GM21423 (cell line): ENCODE results near the gene ELOVL1.
"Not testable (repeated sequence)": the region's sequence is repeated elsewhere in the genome, so short reads cannot be mapped to it uniquely, and the experiment has no call there.

Source experiments
- ATAC-seq: cut with Tn5 transposase; IDR thresholded peaks from one replicate; pipeline ENCODE4 v1.9.1; 2021; ENCODE audit warnings: mild to moderate bottlenecking, moderate library complexity; ENCODE audit not compliant: unreplicated experiment

Gene ELOVL1

DNA sequence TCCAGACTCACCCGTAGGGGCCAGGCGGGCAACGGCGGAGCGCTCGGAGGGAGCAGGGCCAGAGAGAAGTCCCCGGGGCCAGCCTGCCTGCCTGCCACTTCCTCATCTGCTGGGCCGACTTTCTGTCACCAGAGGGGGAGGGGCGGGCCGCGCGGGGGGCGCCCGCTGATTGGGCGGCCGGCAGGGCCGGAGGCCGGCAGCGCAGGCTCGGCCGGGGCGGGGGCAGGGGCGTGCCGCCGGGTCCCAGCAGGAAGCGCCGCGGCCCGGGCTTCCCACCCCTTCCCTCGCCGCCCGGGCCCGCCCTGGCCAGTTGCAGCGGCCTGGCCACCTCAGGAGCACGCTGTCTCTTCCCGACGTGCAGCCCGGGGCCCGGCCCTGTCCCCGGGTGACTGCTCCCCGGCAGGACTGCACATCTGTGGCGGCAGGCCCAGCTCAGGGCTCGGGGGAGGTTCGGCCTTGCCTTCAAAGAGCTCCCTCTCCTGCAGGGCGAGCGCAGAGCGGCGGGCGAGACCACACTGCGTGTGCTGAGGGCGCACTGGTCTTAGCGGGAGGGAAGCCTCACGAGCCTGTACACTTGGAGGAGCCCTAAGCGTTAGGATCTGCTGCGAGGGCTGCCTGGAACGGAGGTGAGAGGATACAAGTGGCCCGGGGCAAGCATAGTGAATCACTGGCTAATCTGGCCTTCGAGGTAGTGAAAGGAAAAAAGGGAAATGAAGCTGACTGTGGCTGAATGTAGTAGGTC lies at the start of gene ELOVL1:
TSS of gene ELOVL1 (minus strand) at position 108 of the 742 bp plus-strand sequence. CDS start 2,402 bp downstream, outside the sequence.
- ATAC-seq = peak; percentile 76

DNA sequence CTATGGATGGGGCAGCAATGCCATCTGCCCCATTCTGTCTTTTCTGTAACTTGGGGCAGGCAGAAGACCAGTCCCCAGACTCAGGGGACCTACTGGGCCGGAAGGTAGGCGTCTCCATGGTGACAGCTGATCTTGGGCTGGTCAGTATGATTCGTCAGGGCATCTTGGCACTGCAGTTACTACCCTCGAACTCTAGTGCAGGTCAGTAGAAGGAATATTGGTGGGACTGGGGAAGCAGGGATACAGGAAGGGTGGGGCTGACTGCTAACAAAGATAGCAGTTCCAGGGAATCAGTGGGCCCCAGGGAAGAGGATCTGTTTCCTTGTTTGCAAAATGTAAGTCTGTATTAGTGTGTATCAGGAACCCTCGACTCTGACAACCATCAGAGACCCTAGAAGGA lies 48.1 kb upstream of the ELOVL1 start:
- no peak for ATAC-seq

DNA sequence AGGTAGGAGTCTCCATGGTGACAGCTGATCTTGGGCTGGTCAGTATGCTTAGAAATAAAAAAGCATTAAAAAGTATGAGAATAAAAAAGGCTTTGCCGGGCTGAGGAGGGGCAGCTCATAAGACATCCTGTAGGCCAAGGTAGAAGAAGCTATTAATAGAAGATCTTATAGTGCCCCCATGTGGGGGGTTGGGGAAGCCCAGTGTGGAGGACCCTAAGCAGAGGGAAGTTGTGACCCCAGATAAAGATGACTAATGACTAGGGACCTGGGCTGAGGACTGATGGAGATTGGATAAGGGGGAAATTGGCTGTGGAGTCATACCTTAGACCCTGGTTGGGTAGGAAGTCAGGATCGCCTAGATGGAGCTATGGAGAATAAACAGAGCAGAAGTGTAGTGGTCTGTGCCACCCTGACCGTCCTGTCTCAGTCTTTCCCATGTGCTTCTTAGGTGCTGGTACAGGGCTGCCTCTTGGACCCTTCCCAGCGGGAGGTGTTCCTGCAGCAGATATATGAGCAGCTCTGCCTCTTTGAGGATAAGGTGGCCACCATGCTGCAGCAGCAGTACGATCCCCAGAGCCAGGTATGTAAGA lies 46.9 kb upstream of the ELOVL1 start:
- no peak for ATAC-seq

DNA sequence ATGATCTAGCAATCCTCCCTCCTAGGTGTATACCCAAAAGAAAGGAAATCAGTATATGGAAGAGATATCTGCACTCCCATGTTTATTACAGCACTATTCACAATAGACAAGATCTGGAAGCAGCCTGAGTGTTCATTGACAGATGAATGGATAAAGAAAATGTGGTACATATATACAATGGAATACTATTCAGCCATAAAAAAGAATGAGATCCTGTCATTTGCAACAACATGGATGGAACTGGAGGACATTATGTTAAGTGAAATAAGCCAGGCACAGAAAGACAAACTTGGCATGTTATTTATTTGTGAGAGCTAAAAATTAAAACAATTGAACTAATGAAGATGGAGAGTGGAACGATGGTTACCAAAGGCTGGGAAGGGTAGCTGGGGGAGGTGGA lies 45.6 kb upstream of the ELOVL1 start:
- ATAC-seq = not testable (repeated sequence)

DNA sequence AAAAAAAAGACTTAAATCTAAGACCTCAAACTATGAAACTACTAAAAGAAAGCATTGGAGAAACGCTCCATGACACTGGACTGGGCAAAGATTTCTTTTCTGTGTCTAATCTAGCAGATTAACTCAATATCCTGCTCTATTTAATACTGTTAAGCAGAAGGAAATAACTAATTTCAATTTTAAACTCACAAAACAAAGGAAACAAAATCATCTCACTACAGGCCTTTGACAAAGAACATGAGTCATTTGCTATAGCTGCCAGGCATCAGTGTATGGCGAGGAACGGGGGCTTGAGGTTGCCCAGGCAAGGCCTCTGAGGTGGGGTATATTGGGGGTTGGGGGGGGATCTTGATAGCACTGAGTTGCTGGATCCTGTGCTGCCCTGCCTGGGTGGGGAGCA lies 42.8 kb upstream of the ELOVL1 start:
- no peak for ATAC-seq

DNA sequence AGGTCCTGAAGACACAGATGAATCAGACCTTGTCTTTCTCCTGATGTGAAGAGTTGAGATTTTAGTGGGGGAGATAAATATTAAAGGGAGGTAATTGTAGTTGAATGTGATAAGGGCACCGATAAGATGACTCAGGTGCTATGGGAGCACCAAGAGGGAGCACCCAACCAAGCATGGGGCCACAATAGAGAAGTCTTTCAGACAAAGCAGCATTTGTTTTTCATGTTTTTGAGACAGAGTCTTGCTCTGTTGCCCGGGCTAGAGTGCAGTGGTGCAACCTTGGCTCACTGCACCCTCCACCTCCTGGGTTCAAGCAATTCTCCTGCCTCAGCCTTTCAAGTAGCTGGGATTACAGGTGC lies 38.0 kb upstream of the ELOVL1 start:
- no peak for ATAC-seq

DNA sequence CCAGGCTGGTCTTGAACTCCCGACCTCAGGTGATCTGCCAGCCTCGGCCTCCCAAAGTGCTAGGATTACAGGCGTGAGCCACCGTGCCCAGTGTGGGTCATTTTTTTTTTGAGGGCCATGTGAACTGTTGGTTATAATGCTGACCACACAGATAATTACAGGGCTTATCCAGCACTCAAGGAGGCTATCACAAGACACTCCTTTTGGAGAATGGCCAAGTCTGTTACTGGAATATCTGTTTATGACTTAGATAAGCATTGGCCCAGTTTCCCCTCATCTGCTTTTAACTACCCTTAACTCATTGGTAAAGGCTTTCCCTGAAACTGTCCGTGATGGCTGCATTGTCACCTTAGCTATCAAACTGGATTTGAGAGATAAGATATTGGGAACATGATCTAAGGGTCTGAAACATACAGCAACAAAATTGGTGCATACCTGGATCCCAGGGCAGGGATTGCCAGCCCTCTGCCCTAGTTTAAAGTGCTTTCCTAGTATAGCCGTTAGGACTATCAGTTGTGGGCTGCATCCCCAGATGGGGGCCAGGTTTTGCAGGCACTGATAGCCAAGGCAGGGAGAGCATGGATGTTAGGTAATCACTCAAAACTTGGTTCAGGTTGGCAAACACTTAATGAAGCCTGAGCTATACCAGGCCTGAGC lies 37.5 kb upstream of the ELOVL1 start:
- ATAC-seq = no peak

DNA sequence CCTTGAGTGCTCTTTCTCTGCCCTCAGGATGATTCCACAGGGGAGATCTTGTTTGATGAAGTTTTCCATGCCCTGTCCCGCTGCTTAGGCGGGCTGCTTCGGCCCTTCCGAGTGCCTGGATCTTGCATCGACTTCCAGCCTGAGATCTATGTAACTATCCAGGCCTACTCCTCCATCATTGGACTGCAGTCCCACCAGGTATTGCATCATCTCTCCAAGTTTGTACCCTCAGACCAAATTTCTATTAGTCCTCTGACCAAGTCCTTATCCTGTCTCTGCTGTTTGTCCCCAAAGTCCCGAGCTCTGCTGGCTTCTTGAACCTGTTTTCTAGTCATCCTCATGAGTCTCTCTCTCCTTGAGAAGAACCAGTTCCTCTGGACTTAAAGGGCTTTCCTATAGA lies 36.5 kb upstream of the ELOVL1 start:
- ATAC-seq = no peak

DNA sequence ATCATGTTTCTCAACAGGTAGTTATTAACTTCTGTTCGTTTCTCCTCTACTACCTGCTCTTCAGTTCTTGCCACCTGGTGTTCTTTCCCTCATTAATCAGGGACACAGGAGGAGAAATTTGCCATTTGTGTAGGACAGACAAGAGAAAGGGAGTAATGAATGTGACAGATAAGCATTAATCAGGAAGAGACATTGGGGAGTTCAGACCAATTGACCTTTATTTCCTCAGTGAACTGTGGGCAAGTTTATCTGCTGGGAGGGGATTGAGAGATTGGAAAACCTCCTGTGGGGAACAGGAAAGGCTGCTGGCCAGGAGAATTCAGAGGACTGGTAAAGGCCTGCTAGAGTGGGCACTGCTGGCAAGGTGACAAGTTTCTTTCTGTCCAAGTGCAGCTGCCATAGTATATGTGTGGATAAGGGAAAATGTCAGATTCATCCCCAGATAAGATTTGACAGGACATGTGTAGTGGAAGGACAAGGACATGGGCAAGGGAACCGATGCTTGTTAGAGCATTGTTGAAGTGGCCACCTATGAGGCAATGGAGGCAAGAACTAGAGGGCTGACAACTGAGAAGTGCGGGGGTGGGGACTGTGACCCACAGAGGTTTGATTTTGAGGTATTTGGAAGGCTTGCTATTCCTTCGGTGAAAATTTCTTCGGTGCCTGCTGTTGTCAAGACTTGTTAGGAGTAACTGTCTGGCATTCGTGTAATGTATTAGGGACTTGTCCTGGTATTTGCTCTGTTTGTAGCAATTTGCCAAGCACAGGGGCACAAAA lies 34.5 kb upstream of the ELOVL1 start:
- ATAC-seq = no peak

DNA sequence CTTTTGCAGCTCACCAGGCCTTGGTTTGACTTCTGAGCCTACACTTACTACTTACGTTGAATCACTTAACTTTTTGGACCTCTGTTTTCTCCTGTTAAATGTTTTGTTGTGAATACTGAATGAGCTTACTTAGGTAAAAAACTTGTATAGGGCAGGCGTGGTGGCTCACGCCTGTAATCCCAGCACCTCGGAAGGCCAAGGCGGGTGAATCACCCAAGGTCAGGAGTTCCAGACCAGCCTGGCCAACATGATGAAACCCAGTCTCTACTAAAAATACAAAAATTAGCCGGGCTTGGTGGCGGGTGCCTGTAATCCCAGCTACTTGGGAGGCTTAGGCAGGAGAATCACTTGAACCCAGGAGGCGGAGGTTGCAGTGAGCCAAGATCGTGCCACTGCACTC lies 32.6 kb upstream of the ELOVL1 start:
- ATAC-seq = not testable (repeated sequence)

DNA sequence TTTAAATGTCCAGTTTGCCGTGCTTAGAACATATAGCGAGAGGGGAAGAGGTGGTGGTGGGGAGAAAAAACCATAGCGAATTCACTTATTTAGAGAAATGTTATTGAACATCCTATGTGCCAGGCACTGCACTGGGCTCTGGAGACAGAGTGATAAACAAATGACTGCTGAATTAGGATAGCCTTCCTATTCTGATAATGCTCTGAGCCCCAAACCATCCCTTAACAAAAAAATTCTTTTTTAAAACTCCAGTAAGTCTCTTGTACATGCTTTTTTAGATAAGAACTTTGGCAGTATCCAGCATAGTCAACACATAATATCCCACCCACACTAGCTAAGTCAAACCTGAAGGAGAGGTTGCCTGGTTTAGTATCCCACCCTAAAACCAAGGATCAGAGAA lies 30.4 kb upstream of the ELOVL1 start:
- ATAC-seq = no peak

DNA sequence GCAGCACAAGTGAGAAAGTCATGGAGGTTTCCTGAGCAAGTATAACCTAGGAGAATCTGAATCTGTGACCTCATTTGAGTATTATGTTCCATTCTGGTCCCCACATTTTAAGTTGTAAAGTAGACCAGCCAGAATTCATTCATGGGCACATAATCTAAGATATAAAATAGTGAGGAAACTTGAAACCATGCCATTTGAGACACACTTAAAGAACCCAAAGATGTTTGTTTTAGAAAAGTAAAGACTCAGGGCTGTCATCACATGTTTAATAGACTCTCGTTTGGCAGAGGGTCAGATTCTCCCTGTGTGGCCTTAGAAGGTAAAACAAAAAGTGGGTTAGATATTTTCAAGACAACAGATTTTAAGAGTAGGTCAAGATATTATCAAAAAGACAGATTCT lies 28.2 kb upstream of the ELOVL1 start:
- no peak for ATAC-seq

DNA sequence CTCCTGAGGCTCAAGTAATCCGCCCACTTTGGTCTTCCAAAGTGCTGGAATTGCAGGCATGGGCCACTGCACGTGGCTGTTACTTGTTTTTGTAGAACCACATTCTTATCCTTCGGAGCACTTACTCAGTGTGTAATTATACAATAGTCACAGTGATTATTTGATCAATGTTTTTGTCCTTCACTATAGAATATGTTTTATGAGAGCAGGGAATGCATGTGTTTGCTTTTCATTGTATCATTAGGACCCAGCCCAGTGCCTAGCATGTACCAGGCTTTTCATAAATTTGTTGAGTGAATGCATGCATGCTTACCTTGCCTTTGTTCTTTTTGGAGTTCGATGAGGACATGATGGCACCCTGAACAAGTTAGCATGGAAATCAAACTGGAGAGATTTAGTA lies 27.7 kb upstream of the ELOVL1 start:
- no peak for ATAC-seq

DNA sequence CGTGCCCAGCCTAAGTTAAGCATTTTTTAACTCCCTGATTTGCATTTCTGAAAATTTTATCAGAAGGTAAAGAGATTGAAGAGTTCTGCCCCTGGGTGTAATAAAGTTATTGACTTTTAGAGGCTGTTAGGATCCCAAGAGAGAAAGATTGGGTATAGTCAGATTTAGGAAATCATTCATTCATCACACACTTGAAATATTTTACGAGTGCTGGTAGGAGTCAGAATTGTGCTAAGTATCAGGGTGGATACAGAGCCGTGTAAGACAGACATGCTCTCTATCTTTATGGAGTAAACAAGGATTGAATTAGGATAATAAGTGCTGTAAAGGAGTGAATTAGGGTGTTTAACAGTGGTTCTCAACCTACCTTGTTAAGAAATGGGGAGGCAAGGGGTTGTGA lies 24.9 kb upstream of the ELOVL1 start:
- ATAC-seq = no peak

DNA sequence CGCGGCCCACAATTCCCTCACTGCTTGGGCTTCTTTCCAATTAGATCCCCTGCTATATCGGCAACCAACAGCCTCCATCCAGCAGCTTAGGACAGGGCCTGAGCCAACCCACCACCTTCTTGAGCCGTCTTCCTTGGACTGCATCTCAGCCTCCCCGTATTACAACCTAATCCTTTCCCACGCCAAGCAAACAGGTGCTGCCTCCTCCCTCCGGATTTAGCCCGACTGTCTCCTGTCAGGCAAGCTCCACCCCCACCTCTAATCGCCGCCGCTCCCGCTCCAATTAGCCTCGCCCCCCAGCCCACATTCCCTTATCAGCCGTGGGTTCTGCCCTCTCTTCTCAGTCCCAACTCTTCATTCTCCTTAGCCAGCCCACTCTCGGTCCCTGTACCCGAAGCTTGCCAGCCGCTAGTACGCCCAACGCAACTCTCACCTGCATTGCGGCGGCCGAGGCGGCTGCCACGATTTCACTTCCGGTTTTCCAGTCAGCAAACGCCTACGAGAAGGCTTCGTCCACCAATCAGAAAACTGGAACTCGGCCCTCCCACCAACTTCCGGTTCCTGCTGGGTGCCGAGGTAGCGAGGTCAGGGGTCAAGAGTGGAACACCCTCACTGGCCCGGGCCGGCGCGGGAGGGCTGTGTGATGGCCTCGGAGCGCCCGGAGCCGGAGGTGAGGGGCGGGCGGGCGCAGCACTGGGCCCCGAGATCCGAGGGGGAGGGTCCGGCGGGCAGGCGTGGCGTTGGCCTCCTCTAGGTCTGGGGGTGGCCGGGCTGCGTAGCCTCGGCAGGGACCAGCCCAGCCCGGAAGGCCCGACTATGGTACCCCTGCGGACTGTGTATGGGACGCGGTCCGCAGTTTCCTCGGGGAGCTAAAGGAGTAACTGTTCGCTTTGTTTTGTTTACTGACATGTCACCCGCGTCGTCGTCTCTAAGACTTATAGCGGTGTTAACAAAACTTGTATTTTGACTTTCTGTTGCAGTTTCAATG lies 21.8 kb upstream of the ELOVL1 start, which contains the start of the genes MED8 and SZT2:
TSS of gene MED8 (minus strand) at position 475 of the 988 bp plus-strand sequence. CDS start at position 439, 36 bp downstream.
TSS of gene SZT2 (plus strand) at position 574 of the 988 bp plus-strand sequence. CDS start at position 644, 70 bp downstream.
- ATAC-seq = peak; percentile 94

DNA sequence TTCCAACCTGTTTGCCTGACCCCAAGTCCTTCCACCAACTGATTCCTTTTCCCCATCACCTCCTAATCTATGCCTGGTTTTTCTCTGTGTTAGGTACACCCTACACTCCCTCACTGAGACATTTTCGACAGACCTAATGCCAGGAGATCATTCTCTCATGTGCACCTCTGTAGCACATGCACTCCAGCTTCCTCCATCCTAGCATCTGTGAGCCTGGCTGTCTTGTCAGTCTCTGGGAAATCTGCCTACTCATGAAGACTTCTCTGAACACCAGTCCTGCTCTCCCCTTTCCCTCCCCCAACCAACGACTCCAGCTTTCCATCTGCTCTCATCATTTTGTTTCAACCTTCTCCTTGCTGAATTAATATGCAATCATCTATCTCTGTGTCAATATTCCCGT lies 20.8 kb upstream of the ELOVL1 start:
- ATAC-seq = no peak

DNA sequence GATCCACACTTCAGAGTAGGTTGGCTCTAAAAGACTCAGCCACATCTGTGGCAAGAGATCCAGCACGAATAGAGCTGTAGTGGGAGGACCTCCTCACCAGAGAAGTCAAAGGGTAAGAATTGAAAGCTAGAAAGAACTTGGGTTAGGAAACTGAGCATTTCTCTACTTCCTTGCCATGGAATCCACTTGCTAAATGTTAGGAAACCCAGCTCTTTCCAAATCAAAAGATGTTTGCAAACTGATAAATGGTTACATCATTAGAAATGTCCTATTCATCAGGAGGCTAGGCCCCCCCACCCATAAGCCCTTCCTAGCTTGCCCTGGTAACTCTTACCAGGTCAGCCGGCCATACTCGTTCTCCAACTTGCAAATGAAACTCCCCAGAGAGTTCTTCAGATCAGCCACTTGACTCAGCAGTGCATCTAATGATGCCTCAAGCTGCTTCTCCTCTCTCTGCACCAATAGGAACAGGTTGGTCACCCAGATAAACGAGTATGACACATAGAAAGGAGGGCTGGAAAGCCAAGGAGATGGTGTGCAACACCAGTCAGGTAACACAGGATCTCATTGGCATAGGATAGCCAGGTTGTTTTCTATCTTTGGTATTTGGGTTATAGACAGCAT lies 20.3 kb upstream of the ELOVL1 start:
- ATAC-seq = no peak

DNA sequence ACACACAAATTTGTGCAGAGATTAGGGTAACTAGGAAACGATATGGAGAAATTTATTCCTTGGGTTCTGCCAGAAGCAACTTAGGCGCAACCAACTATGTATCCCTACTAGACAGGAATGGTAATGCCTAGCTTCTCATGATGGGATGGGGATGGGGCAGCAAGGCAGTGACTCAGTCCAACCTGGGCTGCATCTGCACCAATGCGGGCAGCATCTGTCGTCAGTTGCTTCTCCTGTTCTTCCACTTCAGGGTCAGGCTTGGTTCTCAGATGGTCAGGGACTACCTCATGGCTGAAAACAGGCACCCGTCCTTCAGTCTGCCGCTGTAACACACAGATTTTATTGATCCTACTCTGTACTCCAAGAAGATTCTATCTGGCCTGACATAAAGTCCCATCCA lies 18.9 kb upstream of the ELOVL1 start:
- ATAC-seq = no peak

DNA sequence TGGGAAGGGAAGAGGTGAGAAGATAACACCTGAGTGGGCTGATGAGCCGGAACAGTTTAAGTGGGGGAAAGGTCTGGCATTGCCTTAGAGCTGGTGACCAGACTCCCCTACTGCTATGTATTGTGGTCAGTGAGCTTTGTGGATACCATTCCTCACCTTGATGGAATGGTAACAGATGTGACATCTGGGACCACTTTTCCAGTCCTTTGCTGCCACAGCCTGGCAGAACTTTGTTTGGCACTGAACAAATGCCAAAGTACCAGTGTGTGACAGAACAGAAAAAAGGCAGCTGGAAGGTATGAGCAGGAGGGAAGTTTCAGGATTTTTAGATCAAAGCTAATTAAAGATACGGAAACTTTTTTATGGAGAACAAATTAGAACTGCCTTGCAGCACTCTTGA lies 15.6 kb upstream of the ELOVL1 start:
- no peak for ATAC-seq
